ENCODE measurements around the gene CDSN.

DNA sequence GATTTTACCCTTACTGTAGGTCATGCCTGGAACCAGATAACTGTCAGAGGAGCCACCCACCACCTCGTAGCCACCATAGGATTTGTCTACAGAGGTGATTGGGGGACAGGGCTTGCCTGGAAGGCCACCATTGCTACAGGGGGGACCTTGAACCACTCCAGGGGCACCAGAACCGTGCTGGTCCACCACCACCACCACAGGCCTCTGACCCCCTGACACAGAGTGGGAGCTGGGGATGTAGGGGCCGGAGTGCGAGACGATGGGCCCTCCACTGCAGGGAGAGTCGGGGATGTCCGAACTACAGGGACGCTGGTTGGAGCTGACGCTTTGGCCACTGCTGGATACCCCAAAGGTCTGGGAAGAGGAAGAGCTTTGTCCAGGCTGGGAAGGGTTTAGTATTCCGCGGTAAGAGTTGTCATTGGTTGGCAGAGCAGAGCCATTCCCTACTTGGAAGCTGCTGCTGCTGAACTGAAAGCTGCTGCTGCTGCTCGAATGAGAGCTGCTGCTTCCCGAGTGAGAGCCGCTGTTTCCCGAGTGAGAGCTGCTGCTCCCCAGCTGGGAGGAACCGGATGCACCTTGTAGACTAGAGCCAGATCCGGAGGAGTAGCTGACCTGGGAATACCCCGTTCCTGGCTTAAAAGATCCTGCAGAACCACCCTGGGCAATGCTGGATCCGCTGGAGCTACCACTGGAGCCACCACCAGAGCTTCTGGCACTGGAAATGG is 3.4 kb downstream of the CDSN start:
- TF ChIP-seq, protein P1, sequence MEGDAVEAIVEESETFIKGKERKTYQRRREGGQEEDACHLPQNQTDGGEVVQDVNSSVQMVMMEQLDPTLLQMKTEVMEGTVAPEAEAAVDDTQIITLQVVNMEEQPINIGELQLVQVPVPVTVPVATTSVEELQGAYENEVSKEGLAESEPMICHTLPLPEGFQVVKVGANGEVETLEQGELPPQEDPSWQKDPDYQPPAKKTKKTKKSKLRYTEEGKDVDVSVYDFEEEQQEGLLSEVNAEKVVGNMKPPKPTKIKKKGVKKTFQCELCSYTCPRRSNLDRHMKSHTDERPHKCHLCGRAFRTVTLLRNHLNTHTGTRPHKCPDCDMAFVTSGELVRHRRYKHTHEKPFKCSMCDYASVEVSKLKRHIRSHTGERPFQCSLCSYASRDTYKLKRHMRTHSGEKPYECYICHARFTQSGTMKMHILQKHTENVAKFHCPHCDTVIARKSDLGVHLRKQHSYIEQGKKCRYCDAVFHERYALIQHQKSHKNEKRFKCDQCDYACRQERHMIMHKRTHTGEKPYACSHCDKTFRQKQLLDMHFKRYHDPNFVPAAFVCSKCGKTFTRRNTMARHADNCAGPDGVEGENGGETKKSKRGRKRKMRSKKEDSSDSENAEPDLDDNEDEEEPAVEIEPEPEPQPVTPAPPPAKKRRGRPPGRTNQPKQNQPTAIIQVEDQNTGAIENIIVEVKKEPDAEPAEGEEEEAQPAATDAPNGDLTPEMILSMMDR (IDR thresholded peaks at IDR 0.05; ENCODE audit: low read depth, low read length): no peak
- no peak for TF ChIP-seq EZH2phosphoT487 (IDR thresholded peaks at IDR 0.05; ENCODE audit: low read depth)

Measured in OCI-LY3 (cell line).